ENCODE data around the gene IFT88.

DNA sequence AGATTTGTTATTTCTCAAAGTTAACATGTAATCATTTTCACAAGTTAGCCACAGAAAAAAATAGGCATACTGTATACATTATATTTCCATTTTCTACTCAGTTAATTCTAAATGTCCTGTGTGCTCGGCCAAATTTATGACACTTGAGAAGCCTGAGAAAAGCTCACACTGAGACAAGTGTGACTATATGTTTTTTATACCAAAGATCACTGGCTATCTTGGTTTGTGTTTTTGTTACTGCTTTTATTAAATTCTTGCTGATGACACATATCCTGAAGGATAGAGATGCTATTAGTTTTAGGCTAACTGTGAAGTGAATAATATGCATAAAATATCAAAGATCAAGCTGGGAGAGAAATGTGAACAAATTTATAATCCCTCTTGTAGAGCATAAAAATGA is 87.2 kb downstream of the IFT88 start:
- TF ChIP-seq, protein P1, sequence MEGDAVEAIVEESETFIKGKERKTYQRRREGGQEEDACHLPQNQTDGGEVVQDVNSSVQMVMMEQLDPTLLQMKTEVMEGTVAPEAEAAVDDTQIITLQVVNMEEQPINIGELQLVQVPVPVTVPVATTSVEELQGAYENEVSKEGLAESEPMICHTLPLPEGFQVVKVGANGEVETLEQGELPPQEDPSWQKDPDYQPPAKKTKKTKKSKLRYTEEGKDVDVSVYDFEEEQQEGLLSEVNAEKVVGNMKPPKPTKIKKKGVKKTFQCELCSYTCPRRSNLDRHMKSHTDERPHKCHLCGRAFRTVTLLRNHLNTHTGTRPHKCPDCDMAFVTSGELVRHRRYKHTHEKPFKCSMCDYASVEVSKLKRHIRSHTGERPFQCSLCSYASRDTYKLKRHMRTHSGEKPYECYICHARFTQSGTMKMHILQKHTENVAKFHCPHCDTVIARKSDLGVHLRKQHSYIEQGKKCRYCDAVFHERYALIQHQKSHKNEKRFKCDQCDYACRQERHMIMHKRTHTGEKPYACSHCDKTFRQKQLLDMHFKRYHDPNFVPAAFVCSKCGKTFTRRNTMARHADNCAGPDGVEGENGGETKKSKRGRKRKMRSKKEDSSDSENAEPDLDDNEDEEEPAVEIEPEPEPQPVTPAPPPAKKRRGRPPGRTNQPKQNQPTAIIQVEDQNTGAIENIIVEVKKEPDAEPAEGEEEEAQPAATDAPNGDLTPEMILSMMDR (IDR thresholded peaks at IDR 0.05; ENCODE audit: low read length): no peak
- no peak for TF ChIP-seq EZH2 (optimal IDR thresholded peaks at IDR 0.05; ENCODE audit: low read depth, low read length)

All from MM.1S (cell line).